SH-SY5Y (cell line): ENCODE measurements around the gene IFITM1.

Experiments
- GATA2 ChIP-seq: IDR thresholded peaks from 2 replicates; pipeline ENCODE4 v1.6.1; 2011; ENCODE audit warnings: mild to moderate bottlenecking, low read depth, low read length
- GATA3 ChIP-seq: IDR thresholded peaks from 2 replicates; pipeline ENCODE4 v1.6.1; 2011; ENCODE audit warnings: low read depth, mild to moderate bottlenecking, low read length, moderate library complexity

GRCh38 chr11:335779-336658 is 22.2 kb downstream of the IFITM1 start:
- no peak for TF ChIP-seq GATA3
- TF ChIP-seq GATA2, result no peak
